Measurements from ENCODE around the gene CA4.
"Not testable (repeated sequence)": the region's sequence is repeated elsewhere in the genome, so short reads cannot be mapped to it uniquely, and the experiment has no call there.

Gene CA4

DNA sequence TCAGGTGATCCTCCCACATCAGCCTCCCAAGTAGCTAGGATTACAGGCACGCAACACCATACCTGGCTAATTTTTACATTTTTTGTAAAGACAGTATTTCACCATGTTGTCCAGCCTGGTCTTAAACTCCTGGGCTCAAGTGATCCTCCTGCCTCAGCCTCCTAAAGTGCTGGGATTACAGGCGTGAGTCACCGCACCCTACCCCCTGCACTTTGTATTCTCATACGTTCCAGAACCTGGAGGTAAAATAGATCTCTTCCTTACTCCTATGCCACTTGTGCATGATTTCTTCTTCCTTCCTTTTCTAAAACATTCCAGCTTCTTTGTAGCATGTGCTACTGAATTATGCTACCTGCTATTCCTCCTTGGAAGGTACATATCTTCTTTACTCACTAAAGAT lies 44.4 kb downstream of the CA4 start:
- DNase-seq; in situ Hi-C loops (cut with HindIII; ENCODE audit: low pct_ligation_motif_present, low pct_unique_long_range_greater_than_20kb, low sequenced_read_pairs): not testable (repeated sequence)

DNA sequence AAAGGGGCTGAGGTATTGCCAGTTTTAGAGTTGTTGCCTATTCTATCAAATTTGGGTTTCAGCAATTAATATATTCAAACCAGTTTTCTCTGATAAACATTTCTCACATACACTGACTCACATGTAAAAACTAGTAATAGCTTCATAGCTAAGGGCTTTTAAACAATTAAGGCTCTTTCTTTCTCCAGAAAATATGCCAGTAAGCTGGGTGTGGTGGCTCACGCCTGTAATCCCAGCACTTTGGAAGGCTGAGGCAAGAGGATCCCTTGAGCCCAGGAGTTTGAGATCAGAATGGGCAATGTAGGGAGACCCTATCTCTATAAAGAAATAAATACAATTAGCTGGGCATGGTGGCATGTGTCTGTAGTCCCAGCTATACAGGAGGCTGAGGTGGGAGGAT lies 48.9 kb downstream of the CA4 start:
- in situ Hi-C loops (cut with HindIII; ENCODE audit: low pct_ligation_motif_present, low pct_unique_long_range_greater_than_20kb, low sequenced_read_pairs); DNase-seq: not testable (repeated sequence)

- in situ Hi-C loops (cut with HindIII; ENCODE audit: low pct_ligation_motif_present, low pct_unique_long_range_greater_than_20kb, low sequenced_read_pairs); DNase-seq: not testable (repeated sequence)
These were observed 56.0 kb downstream of the CA4 start for GRCh38 chr17:60205782-60206181.

DNA sequence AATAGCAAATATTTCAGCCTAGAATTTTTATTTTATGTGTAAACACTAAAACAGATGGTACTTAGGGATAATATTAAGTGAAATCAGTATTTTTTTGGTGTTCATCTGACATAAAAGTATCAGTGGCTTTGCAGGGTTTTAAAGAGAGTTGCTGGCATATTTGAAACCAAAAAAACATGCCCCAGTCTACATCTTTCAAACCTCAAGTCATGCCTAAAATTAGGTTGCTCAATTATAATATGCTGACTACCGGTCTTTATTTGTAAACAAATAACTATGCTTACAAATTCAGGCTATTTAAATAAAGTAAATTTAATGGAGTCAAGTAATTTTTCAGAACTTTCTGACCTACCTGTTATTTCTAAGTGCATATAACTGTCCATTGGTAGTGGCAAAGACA lies 58.5 kb downstream of the CA4 start:
- DNase-seq; in situ Hi-C loops (cut with HindIII; ENCODE audit: low pct_ligation_motif_present, low pct_unique_long_range_greater_than_20kb, low sequenced_read_pairs): not testable (repeated sequence)

All from ACHN (cell line).